GM12891 (cell line): ENCODE results near the gene ASIC4.

Experiments
- POLR2A ChIP-seq: IDR thresholded peaks from 2 replicates; pipeline ENCODE4 v1.6.1; 2011; ENCODE audit warnings: low read depth, low read length, control low read depth
- POLR2AphosphoS5 ChIP-seq: IDR thresholded peaks from 2 replicates; pipeline ENCODE4 v1.6.1; 2011; ENCODE audit warnings: low read depth, low read length, control low read depth
- POU2F2 ChIP-seq: IDR thresholded peaks from 2 replicates; pipeline ENCODE4 v1.6.1; 2011; ENCODE audit warnings: low read depth, mild to moderate bottlenecking, control low read depth, low read length, moderate library complexity
- SPI1 ChIP-seq: IDR thresholded peaks from 2 replicates; pipeline ENCODE4 v1.6.1; 2011; ENCODE audit warnings: low read depth, low read length, control low read depth
- TAF1 ChIP-seq: IDR thresholded peaks from 2 replicates; pipeline ENCODE4 v1.6.1; 2011; ENCODE audit warnings: low read depth, low read length, control low read depth

- TF ChIP-seq POLR2AphosphoS5 (no peak), POLR2A (no peak), SPI1 (no peak), POU2F2 (no peak), TAF1 (no peak)
Observed at GRCh38 chr2:219561179-219562048, 47.1 kb downstream of the ASIC4 start.
